RWPE1 (cell line): ENCODE data around the gene TWIST2.

Experiments
- CTCF ChIA-PET: fragments of 350-600 bp; sonication (Branson Sonifier 250); formaldehyde crosslinking; extraction: SDS; loops from one replicate; lab custom pipeline; 2021; lab: Yijun Ruan, JAX
- POLR2A ChIA-PET: fragments of 400-600 bp; formaldehyde crosslinking; extraction: SDS; loops from one replicate; lab custom pipeline; 2020; ENCODE audit warnings: antibody characterized with exemption; ENCODE audit not compliant: low non-redundant PET; lab: Yijun Ruan, JAX
- DNase-seq: peaks from one replicate; pipeline ENCODE4 v3.0.0; 2012; ENCODE audit warnings: low spot score
- H3K27ac ChIP-seq: fragments of 450-650 bp; 2 replicates; pipeline ENCODE4 v1.5.1; 2017
- TF ChIP-seq, protein P1 (sequence below): fragments of 450-650 bp; conservative IDR thresholded peaks from 2 replicates; pipeline ENCODE4 v1.5.1; 2017; ENCODE audit warnings: low read depth, mild to moderate bottlenecking

TWIST2 gene

DNA sequence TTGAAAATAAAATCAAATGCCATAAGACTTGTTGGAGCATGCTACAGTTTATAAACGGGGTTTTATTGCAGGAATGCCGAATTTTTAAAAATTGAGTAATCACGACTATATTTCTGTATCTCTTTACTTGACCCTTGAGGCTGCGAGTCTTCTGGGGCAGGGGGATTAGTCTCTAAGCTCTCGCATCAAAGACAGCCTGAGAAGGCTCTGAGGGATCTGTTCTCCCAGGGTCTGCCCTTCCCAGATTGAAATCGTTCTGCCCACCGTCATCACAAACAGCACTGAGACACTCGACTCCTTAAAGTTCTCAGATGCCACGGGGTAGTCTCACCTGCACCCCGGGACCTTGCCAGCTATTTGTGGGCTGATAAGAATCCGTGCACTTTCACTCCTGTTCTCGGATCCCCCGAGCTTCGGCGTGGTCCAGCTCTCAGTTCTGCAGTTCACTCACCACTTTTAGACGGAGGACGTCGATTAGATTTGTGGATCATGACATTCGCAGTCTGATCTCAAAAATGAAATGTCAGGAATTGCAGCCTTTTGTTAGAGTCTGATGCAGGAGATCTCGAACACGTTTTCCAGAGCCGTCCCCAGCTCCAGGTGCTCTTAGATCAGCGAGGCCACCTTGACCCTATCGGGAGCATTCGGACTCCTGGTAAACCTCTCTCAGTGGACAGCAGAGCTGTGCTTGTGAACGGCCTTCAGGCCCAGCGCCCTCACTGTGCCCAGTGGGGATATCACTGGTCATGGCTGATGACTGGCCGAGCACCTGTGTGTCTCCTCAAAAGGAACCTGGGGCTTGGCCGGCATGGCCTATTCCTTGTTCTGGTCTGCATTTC lies 43.0 kb downstream of the TWIST2 start:
- no peak for DNase-seq
- POLR2A ChIA-PET: no interaction called here
- CTCF ChIA-PET: no interaction called here
- TF ChIP-seq, protein P1, sequence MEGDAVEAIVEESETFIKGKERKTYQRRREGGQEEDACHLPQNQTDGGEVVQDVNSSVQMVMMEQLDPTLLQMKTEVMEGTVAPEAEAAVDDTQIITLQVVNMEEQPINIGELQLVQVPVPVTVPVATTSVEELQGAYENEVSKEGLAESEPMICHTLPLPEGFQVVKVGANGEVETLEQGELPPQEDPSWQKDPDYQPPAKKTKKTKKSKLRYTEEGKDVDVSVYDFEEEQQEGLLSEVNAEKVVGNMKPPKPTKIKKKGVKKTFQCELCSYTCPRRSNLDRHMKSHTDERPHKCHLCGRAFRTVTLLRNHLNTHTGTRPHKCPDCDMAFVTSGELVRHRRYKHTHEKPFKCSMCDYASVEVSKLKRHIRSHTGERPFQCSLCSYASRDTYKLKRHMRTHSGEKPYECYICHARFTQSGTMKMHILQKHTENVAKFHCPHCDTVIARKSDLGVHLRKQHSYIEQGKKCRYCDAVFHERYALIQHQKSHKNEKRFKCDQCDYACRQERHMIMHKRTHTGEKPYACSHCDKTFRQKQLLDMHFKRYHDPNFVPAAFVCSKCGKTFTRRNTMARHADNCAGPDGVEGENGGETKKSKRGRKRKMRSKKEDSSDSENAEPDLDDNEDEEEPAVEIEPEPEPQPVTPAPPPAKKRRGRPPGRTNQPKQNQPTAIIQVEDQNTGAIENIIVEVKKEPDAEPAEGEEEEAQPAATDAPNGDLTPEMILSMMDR: no peak
- H3K27ac ChIP-seq: peak overlapping the region; percentile 30; the same call in 1 of the 2 replicates

DNA sequence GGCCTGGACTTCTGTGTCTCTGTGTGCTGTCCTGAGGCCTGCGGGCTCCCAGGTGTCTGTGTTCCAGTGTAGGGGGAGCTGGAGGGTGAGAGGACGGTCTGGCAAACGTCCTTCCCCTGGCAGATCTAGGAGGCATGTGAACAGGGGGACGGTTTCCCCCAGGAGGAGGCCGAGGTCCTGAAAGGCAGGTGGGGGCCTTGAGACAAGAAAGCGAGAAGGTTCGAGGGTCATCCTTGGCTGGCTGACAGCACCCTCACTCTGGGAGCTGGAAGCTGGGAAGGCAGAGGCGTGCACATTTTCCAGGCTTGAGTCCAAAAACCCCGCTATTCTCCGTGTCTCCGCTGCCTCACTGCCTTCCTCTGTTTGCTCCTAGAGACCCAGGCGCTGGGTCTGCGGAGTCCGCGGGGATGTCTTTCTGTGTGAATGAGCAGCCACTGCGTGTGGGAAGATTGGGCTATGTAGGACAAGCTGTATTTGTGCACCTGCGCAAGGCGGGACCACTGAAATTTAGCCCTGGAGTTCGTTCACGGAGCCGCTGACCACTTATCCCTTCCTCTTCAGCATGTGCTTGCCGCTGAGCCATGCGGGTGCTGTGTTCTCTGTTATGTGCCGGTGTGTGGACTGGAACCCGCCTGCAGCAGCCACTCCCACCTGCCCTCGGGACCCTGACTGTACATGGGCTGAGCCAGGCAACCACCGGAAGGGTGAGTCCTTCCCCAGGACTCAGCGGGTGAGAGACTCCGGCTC lies 43.7 kb downstream of the TWIST2 start:
- H3K27ac ChIP-seq: peak overlapping the region; percentile 30
- ChIA-PET POLR2A (no interaction called here), CTCF (interaction anchor here (0.5 kb wide), 1 partner anchor 243 kb away, joined by 3 read pairs; no protein-coding TSS in a partner anchor)
- DNase-seq: no peak
- TF ChIP-seq, protein P1: no peak

DNA sequence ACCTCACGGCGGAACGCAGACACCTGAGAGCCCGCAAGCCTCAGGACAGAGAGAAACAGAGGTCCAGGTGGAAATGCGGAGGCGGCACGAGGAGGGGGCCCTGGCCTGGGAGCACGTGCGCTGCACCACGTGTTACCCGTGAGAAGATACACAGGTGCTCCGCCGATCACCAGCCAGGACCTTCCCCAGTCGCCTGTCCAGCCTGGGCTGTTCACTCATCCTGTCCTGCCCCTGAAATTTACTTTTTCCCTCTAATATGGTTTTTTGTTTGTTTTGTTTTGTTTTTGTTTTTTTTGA lies 44.3 kb downstream of the TWIST2 start:
- ChIA-PET POLR2A (no interaction called here), CTCF (interaction anchor here (0.5 kb wide), 1 partner anchor 243 kb away, joined by 3 read pairs; no protein-coding TSS in a partner anchor)
- DNase-seq: no peak
- TF ChIP-seq, protein P1: no peak
- H3K27ac ChIP-seq: peak overlapping the region; percentile 30

DNA sequence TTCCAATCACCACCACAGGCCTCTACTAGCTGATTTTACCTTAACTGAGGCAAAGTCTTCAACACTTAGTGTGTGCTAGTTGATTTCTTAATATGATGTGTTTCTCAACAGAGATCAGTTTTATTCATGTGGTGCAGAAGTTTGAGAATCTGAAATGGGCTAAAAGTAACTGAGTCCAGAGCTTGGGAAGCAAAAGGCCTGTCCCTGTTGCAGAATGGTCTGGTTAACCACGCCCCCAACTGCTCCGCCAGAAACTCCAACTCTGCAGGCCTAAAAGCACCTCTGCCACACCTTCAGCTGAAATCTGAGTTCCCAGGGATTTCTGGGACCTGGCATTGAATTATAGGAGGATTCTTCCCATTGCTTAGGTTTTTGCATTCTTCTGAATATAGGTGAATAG lies 44.9 kb downstream of the TWIST2 start:
- H3K27ac ChIP-seq: peak overlapping the region; percentile 30
- ChIA-PET POLR2A (no interaction called here), CTCF (no interaction called here)
- no peak for DNase-seq
- TF ChIP-seq, protein P1: no peak

DNA sequence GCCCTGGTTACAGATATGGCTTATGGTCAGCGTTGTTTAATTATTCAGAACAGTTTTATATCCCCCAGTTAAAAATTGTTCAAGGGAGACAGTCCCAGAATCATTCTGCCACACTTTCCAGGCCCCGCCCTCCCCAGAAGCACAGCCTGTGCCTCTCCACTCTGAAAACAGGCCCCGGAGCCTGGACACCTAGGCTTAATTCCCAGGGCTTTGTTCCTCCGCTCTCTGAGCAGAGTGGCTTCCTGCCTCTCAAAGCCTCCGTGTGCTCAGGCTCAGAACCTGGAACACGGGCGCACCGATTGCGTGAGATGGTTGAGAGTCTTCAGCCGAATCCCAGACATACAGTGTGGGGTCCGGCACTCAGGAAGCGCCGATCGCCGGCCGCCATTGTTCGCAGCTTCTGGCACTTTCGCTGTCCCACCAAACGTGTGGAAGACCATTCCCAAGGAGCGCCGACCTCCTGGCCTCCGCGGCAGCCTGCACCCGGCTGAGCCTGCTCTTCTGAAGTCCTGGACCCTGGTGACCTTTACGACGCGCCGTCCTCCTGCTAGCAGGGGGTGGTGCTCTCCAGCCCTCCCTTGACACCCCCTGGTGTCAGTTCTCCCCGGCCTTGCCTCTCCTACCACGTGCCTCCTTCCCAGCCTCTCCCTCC lies 45.6 kb downstream of the TWIST2 start:
- POLR2A ChIA-PET: no interaction called here

More for the DNA sequence above, 45.6 kb downstream of the TWIST2 start:
- CTCF ChIA-PET: no interaction called here
- no peak for DNase-seq
- TF ChIP-seq, protein P1: no peak
- H3K27ac ChIP-seq: peak overlapping the region; percentile 22; the same call in 1 of the 2 replicates
